ENCODE results near the gene TFF1. TPM values are rescaled to one million over a fixed set of nuclear protein-coding genes. Genes with fewer than 3 reads are reported as not detected.

Gene TFF1
- total RNA-seq, 2 experiments from 2014 or later, result not detected

- Histone ChIP-seq H3K9me2 (ENCODE audit: insufficient read depth, low read length) (no peaks in the 10 kb centered on the region), H3K27ac (ENCODE audit: low read depth, low read length, poor library complexity, severe bottlenecking) (no peak overlapping the region), H3K36me3 (ENCODE audit: insufficient read depth, low read length) (no peaks in the 10 kb centered on the region), H3K9me3 (ENCODE audit: low read length) (peaks cover 11% of the 10 kb centered on the region; the same call in 1 of the 2 replicates), H2AFZ (ENCODE audit: low read length) (no peak overlapping the region), H4K20me1 (ENCODE audit: insufficient read depth, low read length) (no peaks in the 10 kb centered on the region), H3K79me2 (ENCODE audit: insufficient read depth, low read depth, low read length) (no peaks in the 10 kb centered on the region), H3K4me3 (ENCODE audit: low read depth, low read length, poor library complexity, severe bottlenecking) (no peak overlapping the region), H3K4me2 (ENCODE audit: low read length) (no peak overlapping the region), H3K4me1 (ENCODE audit: insufficient read depth, low read length, poor library complexity, severe bottlenecking) (peaks cover 12% of the 10 kb centered on the region)
- POLR2A ChIA-PET, result no interaction called here
- no TSS peak for BruUV-seq (replicated peaks)
- TF ChIP-seq EZH2phosphoT487 (IDR thresholded peaks at IDR 0.05; ENCODE audit: borderline replicate concordance, low read depth, low read length), result no peak
- TF ChIP-seq CTCF (conservative IDR thresholded peaks at IDR 0.05; ENCODE audit: low read length), result peak; percentile 89
- DNase-seq (ENCODE audit: low spot score), result peak; percentile 64
- CTCF ChIA-PET (ENCODE audit: unreplicated experiment), result interaction anchor here (0.6 to 1.4 kb wide), 4 partner anchors 11 to 155 kb away, joined by 3 to 4 read pairs (median 3); no protein-coding TSS in a partner anchor
- intact Hi-C loops (cut with micrococcal nuclease; ENCODE audit: unreplicated experiment), result loop anchor here (1.0 to 5.0 kb wide), 5 partner anchors 66 to 236 kb away; no protein-coding TSS in a partner anchor
Measured at GRCh38 chr21:42381347-42381984, 15.1 kb upstream of the TFF1 start.

- POLR2A ChIA-PET, result interaction anchor here (1.0 kb wide), 1 partner anchor 157 kb away, joined by 3 read pairs; no protein-coding TSS in a partner anchor
- no peak overlapping the region for H3K4me3 ChIP-seq (ENCODE audit: low read depth, low read length, poor library complexity, severe bottlenecking)
- TF ChIP-seq EZH2phosphoT487 (IDR thresholded peaks at IDR 0.05; ENCODE audit: borderline replicate concordance, low read depth, low read length) (no peak), CTCF (conservative IDR thresholded peaks at IDR 0.05; ENCODE audit: low read length) (no peak)
- no peaks in the 10 kb centered on the region for H4K20me1 ChIP-seq (ENCODE audit: insufficient read depth, low read length)
- peaks cover 11% of the 10 kb centered on the region for H3K4me1 ChIP-seq (ENCODE audit: insufficient read depth, low read length, poor library complexity, severe bottlenecking)
- H3K27ac ChIP-seq (ENCODE audit: low read depth, low read length, poor library complexity, severe bottlenecking), result no peak overlapping the region
- peaks cover 11% of the 10 kb centered on the region; the same call in 1 of the 2 replicates for H3K9me3 ChIP-seq (ENCODE audit: low read length)
- no TSS peak for BruUV-seq (replicated peaks)
- H3K79me2 ChIP-seq (ENCODE audit: insufficient read depth, low read depth, low read length), result no peaks in the 10 kb centered on the region
- no peak overlapping the region; the same call in 1 of the 2 replicates for H3K4me2 ChIP-seq (ENCODE audit: low read length)
- H3K9me2 ChIP-seq (ENCODE audit: insufficient read depth, low read length), result no peaks in the 10 kb centered on the region
- H2AFZ ChIP-seq (ENCODE audit: low read length), result no peak overlapping the region
- H3K36me3 ChIP-seq (ENCODE audit: insufficient read depth, low read length), result no peaks in the 10 kb centered on the region
- intact Hi-C loops (cut with micrococcal nuclease; ENCODE audit: unreplicated experiment), result loop anchor here (2.0 to 5.0 kb wide), 2 partner anchors 68 to 71 kb away; no protein-coding TSS in a partner anchor
- CTCF ChIA-PET (ENCODE audit: unreplicated experiment), result no interaction called here
- DNase-seq (ENCODE audit: low spot score), result peak; percentile 29
Measured at GRCh38 chr21:42379426-42380215, 13.3 kb upstream of the TFF1 start.
